HepG2 (cell line): ENCODE data around the gene TMTC1. TPM values are rescaled to one million over a fixed set of nuclear protein-coding genes. Genes with fewer than 3 reads are reported as not detected.

Source experiments
- ATAC-seq: fragments of 200-7000 bp; cut with Tn5 transposase; 3 replicates; pipeline ENCODE4 v1.9.1; 2020; ENCODE audit warnings: mild to moderate bottlenecking, moderate library complexity
- BruUV-seq: library from RNA; stranded (reverse); fragments of 400-500 nt; replicated peaks from 2 replicates; lab custom pipeline; 2021; lab: Mats Ljungman, UMichigan
- CTCF ChIA-PET: fragments of 300-600 bp; formaldehyde crosslinking; extraction: SDS; loops from one replicate; lab custom pipeline; 2021; ENCODE audit warnings: low total read pairs, inconsistent platforms, low intra/inter-chr PET ratio; lab: Yijun Ruan, JAX
- POLR2A ChIA-PET: fragments of 350-600 bp; sonication (Branson Sonifier 250); formaldehyde crosslinking; loops from one replicate; lab custom pipeline; 2020; ENCODE audit warnings: antibody characterized with exemption, inconsistent platforms; lab: Yijun Ruan, JAX
- DNase-seq: peaks from one replicate; pipeline ENCODE4 v3.0.0-alpha.2; 2015; ENCODE audit warnings: low spot score
- FAIRE-seq: peaks from 3 replicates; lab custom pipeline; 2011; peaks lifted over from hg19 to GRCh38; lab: Jason Lieb, UNC
- H2AFZ ChIP-seq: one replicate; pipeline ENCODE4 v1.6.1; 2011; ENCODE audit warnings: low read length, inconsistent platforms
- H3K27ac ChIP-seq: fragments of 300-600 bp; 3 replicates; pipeline ENCODE4 v1.8.0; 2011; ENCODE audit warnings: mixed run types, mild to moderate bottlenecking, mixed read lengths, low read length, inconsistent platforms; ENCODE audit not compliant: insufficient read depth; ENCODE audit errors: extremely low read length
- H3K27me3 ChIP-seq, 2 experiments: fragments of 200-600 bp in 1 of 2; 2 replicates in 1 of 2; 3 replicates in 1 of 2; pipeline versions ENCODE4 v1.6.0 to v1.8.0; 2011; ENCODE audit warnings: low read length in 2 of 2, mild to moderate bottlenecking in 2 of 2, moderate library complexity in 2 of 2, inconsistent platforms in 1 of 2; ENCODE audit not compliant: insufficient read depth in 2 of 2, control insufficient read depth in 1 of 2
- H3K36me3 ChIP-seq, 2 experiments: fragments of 200-600 bp in 1 of 2; replicated peaks in 1 of 2; 2 replicates in 1 of 2; 3 replicates in 1 of 2; pipeline versions ENCODE4 v1.5.1 to v1.8.0; 2011; ENCODE audit warnings: low read length in 2 of 2, inconsistent platforms in 1 of 2; ENCODE audit not compliant: insufficient read depth in 2 of 2, control insufficient read depth in 1 of 2
- H3K4me1 ChIP-seq: 2 replicates; pipeline ENCODE4 v1.5.1; 2012; ENCODE audit warnings: low read length, inconsistent platforms; ENCODE audit not compliant: insufficient read depth
- H3K4me2 ChIP-seq: 2 replicates; pipeline ENCODE4 v1.6.0; 2011; ENCODE audit warnings: low read depth, low read length, inconsistent platforms
- H3K4me3 ChIP-seq, 3 experiments: fragments of 200-600 bp in 1 of 3; sonication (generic), shearing (Covaris generic) in 1 of 3; replicated peaks in 1 of 3; 2 replicates each; pipeline ENCODE4 v1.5.1; 2011 to 2016; ENCODE audit warnings: low read length in 3 of 3, inconsistent platforms in 2 of 3, low read depth in 2 of 3, mild to moderate bottlenecking in 2 of 3, control low read depth in 1 of 3, mixed read lengths in 1 of 3; ENCODE audit not compliant: insufficient read depth in 1 of 3
- H3K79me2 ChIP-seq: one replicate; pipeline ENCODE4 v1.6.1; 2011; ENCODE audit warnings: low read length, inconsistent platforms; ENCODE audit not compliant: insufficient read depth
- H3K9ac ChIP-seq: 2 replicates; pipeline ENCODE4 v1.6.0; 2011; ENCODE audit warnings: mild to moderate bottlenecking, low read depth, low read length, inconsistent platforms; ENCODE audit not compliant: insufficient read depth
- H3K9me3 ChIP-seq: 2 replicates; pipeline ENCODE4 v1.5.1; 2012; ENCODE audit warnings: mild to moderate bottlenecking, low read length
- H4K20me1 ChIP-seq: 2 replicates; pipeline ENCODE4 v1.6.0; 2011; ENCODE audit warnings: inconsistent platforms, mild to moderate bottlenecking, low read length, moderate library complexity; ENCODE audit not compliant: insufficient read depth
- BCL6 ChIP-seq: IDR thresholded peaks from 2 replicates; pipeline ENCODE4 v1.6.1; 2016; ENCODE audit warnings: missing genetic modification reagents, missing compliant biosample characterization
- GRHL1 ChIP-seq: sonication (generic); formaldehyde crosslinking; conservative IDR thresholded peaks from 2 replicates; pipeline ENCODE4 v1.8.0; 2022; ENCODE audit warnings: missing genetic modification reagents
- PCBP1 ChIP-seq: fragments of 200-400 bp; formaldehyde crosslinking; IDR thresholded peaks from 2 replicates; pipeline ENCODE4 v1.6.1; 2017; ENCODE audit warnings: mild to moderate bottlenecking, low read depth, low read length, borderline replicate concordance
- SAP130 ChIP-seq: IDR thresholded peaks from 2 replicates; pipeline ENCODE4 v1.6.1; 2016; ENCODE audit warnings: low read depth
- TERF1 ChIP-seq: sonication (generic); formaldehyde crosslinking; IDR thresholded peaks from 2 replicates; pipeline ENCODE4 v1.8.0; 2022; ENCODE audit warnings: mild to moderate bottlenecking, missing genetic modification reagents, moderate library complexity
- ZBTB14 ChIP-seq: sonication (generic); formaldehyde crosslinking; IDR thresholded peaks from 2 replicates; pipeline ENCODE4 v1.4.0; 2020; ENCODE audit warnings: missing genetic modification reagents
- ZNF230 ChIP-seq: sonication (generic); formaldehyde crosslinking; IDR thresholded peaks from 2 replicates; pipeline ENCODE4 v1.4.0; 2020; ENCODE audit warnings: mild to moderate bottlenecking, missing genetic modification reagents
- ZNF414 ChIP-seq: sonication (generic); formaldehyde crosslinking; IDR thresholded peaks from 2 replicates; pipeline ENCODE4 v1.5.0; 2020; ENCODE audit warnings: missing genetic modification reagents
- ZNF605 ChIP-seq: sonication (generic); formaldehyde crosslinking; IDR thresholded peaks from 2 replicates; pipeline ENCODE4 v1.8.0; 2022; ENCODE audit warnings: mild to moderate bottlenecking, missing genetic modification reagents
- ZNF7 ChIP-seq: IDR thresholded peaks from 2 replicates; pipeline ENCODE4 v1.6.1; 2016; ENCODE audit warnings: missing biosample characterization, missing genetic modification reagents
- WGBS: methylation state at CpG from one replicate; pipeline ENCODE4 v1.1.6; 2017; ENCODE audit warnings: low lambda C conversion rate; 5-methylcytosine and 5-hydroxymethylcytosine counted together
- in situ Hi-C: cut with HindIII; loops from 2 replicates; pipeline ENCODE4 v1.10.0; 2017; ENCODE audit warnings: low pct_unique_long_range_greater_than_20kb; ENCODE audit not compliant: extremely low pct_ligation_motif_present
- intact Hi-C: fragments of 100-400 bp; cut with micrococcal nuclease; formaldehyde crosslinking; loops from one replicate; pipeline ENCODE4 v1.10.0; 2022; ENCODE audit not compliant: unreplicated experiment
- polyA plus RNA-seq, 8 experiments: library from polyadenylated mRNA; depleted of rRNA in 3 of 8; stranded (reverse) in 7 of 8; unstranded in 1 of 8; fragments of >200 nt; fragmentation: Illumina TruSeq in 4 of 8; extraction: Trizol in 4 of 8; gene quantifications; 2 replicates each; pipeline versions ENCODE4 v1.2.1 to v1.2.3, GENCODE V29; 2011 to 2016; ENCODE audit warnings: low read depth in 4 of 8, missing spikeins in 1 of 8, mixed read lengths in 1 of 8; ENCODE audit not compliant: insufficient read depth in 1 of 8
- total RNA-seq, 5 experiments: library from RNA; depleted of rRNA; stranded (reverse); fragments of >200 nt; fragmentation: Illumina TruSeq; extraction: Trizol; gene quantifications; 2 replicates each; pipeline ENCODE4 v1.2.3, GENCODE V29; 2016; ENCODE audit warnings: low read depth in 1 of 5

Gene TMTC1
- total and polyA plus RNA-seq, 2 of the 13 experiments (the other 11 are each of a cell fraction or from before 2014, with no cell fraction given) = 0.69 to 1.8 TPM

- TF ChIP-seq GRHL1 (no peak), SAP130 (no peak)
- TF ChIP-seq, all 625 proteins: peak for 0
Observed at GRCh38 chr12:29744365-29744764, 39.4 kb downstream of the TMTC1 start (continued).

GRCh38 chr12:29743801-29744200, 39.9 kb downstream of the TMTC1 start:
- Histone ChIP-seq H3K27me3 (no peaks in the 10 kb centered on the region), H2AFZ (no peak overlapping the region), H3K4me2 (no peak overlapping the region), H3K79me2 (no peaks in the 10 kb centered on the region), H3K27ac (no peak overlapping the region), H4K20me1 (no peaks in the 10 kb centered on the region), H3K36me3 (no peaks in the 10 kb centered on the region), H3K4me3 (no peak overlapping the region), H3K9ac (no peak overlapping the region), H3K9me3 (no peaks in the 10 kb centered on the region), H3K4me1 (no peaks in the 10 kb centered on the region)
- CTCF ChIA-PET = no interaction called here
- TF ChIP-seq TERF1 (CRISPR knock-in tag) (no peak), ZNF414 (CRISPR knock-in tag) (no peak), ZNF605 (no peak), BCL6 (CRISPR knock-in tag) (no peak), ZNF7 (CRISPR knock-in tag) (no peak), PCBP1 (no peak), ZBTB14 (no peak), ZNF230 (CRISPR knock-in tag) (no peak)
- FAIRE-seq (no peak), ATAC-seq (no peak), DNase-seq (no peak)
- POLR2A ChIA-PET = no interaction called here
- BruUV-seq = no TSS peak
- intact Hi-C loops (no loop called here), in situ Hi-C loops (no loop called here)
- WGBS = 15% methylated on average over 3 of the region's 3 CpGs
